H9 (cell line): Measurements from ENCODE around the gene KRT40. TPM values are rescaled to one million over a fixed set of nuclear protein-coding genes. Genes with fewer than 3 reads are reported as not detected.
"Not testable (repeated sequence)": the region's sequence is repeated elsewhere in the genome, so short reads cannot be mapped to it uniquely, and the experiment has no call there.

Experiments used
- DNase-seq: peaks from one replicate; pipeline ENCODE4 v3.0.0-alpha.2; 2017
- H2AFZ ChIP-seq: one replicate; pipeline ENCODE4 v1.6.1; 2013; ENCODE audit warnings: mild to moderate bottlenecking, low read length, control low read depth, moderate library complexity
- H2AK5ac ChIP-seq: 2 replicates; pipeline ENCODE4 v1.6.1; 2013; ENCODE audit warnings: low read length, control low read depth, mixed read lengths; ENCODE audit not compliant: insufficient read length
- H2BK120ac ChIP-seq: one replicate; pipeline ENCODE4 v1.6.1; 2013; ENCODE audit warnings: low read depth, mild to moderate bottlenecking, low read length, control low read depth, inconsistent platforms; ENCODE audit not compliant: poor library complexity, severe bottlenecking
- H2BK12ac ChIP-seq: 2 replicates; pipeline ENCODE4 v1.6.1; 2013; ENCODE audit warnings: low read length, control low read depth, mixed read lengths, low read depth; ENCODE audit not compliant: insufficient read length
- H2BK15ac ChIP-seq: 2 replicates; pipeline ENCODE4 v1.6.1; 2013; ENCODE audit warnings: low read depth, low read length, control low read depth
- H2BK20ac ChIP-seq: one replicate; pipeline ENCODE4 v1.6.1; 2013; ENCODE audit warnings: low read depth, mild to moderate bottlenecking, low read length, control low read depth, inconsistent platforms; ENCODE audit not compliant: poor library complexity, severe bottlenecking
- H2BK5ac ChIP-seq: 2 replicates; pipeline ENCODE4 v1.6.1; 2013; ENCODE audit warnings: low read length, control low read depth, mixed read lengths; ENCODE audit not compliant: insufficient read length
- H3K14ac ChIP-seq: 2 replicates; pipeline ENCODE4 v1.6.1; 2013; ENCODE audit warnings: low read length, control low read depth; ENCODE audit not compliant: insufficient read depth
- H3K18ac ChIP-seq: 2 replicates; pipeline ENCODE4 v1.6.1; 2013; ENCODE audit warnings: low read depth, mild to moderate bottlenecking, mixed read lengths, low read length, control low read depth; ENCODE audit not compliant: insufficient read length
- H3K23ac ChIP-seq: 2 replicates; pipeline ENCODE4 v1.6.1; 2013; ENCODE audit warnings: low read length, control low read depth, mixed read lengths, low read depth; ENCODE audit not compliant: insufficient read length
- H3K23me2 ChIP-seq: 2 replicates; pipeline ENCODE4 v1.6.1; 2013; ENCODE audit warnings: low read depth, mild to moderate bottlenecking, mixed read lengths, low read length, control low read depth; ENCODE audit not compliant: insufficient read length, poor library complexity, severe bottlenecking
- H3K27ac ChIP-seq: 2 replicates; pipeline ENCODE4 v1.5.1; 2013; ENCODE audit warnings: low read length, control low read depth, mixed read lengths, low read depth; ENCODE audit not compliant: insufficient read length
- H3K27me3 ChIP-seq: 2 replicates; pipeline ENCODE4 v1.6.1; 2013; ENCODE audit warnings: low read length, control low read depth, inconsistent platforms; ENCODE audit not compliant: insufficient read depth
- H3K4ac ChIP-seq: 2 replicates; pipeline ENCODE4 v1.6.1; 2013; ENCODE audit warnings: low read depth, mild to moderate bottlenecking, control low read depth, inconsistent platforms, low read length, moderate library complexity
- H3K4me1 ChIP-seq: 2 replicates; pipeline ENCODE4 v1.6.1; 2013; ENCODE audit warnings: low read length, control low read depth, inconsistent platforms; ENCODE audit not compliant: insufficient read depth
- H3K4me2 ChIP-seq: 2 replicates; pipeline ENCODE4 v1.6.1; 2013; ENCODE audit warnings: low read length, control low read depth, mixed read lengths; ENCODE audit not compliant: insufficient read length, insufficient read depth
- H3K56ac ChIP-seq: 2 replicates; pipeline ENCODE4 v1.6.1; 2013; ENCODE audit warnings: low read depth, mild to moderate bottlenecking, mixed read lengths, low read length, control low read depth; ENCODE audit not compliant: insufficient read length
- H3K79me1 ChIP-seq: 2 replicates; pipeline ENCODE4 v1.6.1; 2013; ENCODE audit warnings: low read depth, mild to moderate bottlenecking, moderate library complexity, low read length, control low read depth, inconsistent platforms; ENCODE audit not compliant: insufficient read depth, poor library complexity, severe bottlenecking
- H3K79me2 ChIP-seq: 2 replicates; pipeline ENCODE4 v1.6.1; 2013; ENCODE audit warnings: low read length, control low read depth, inconsistent platforms; ENCODE audit not compliant: insufficient read depth
- H3K9ac ChIP-seq: 2 replicates; pipeline ENCODE4 v1.6.1; 2013; ENCODE audit warnings: low read length, control low read depth, mixed read lengths; ENCODE audit not compliant: insufficient read length; ENCODE audit errors: extremely low read depth
- H3K9me3 ChIP-seq: one replicate; pipeline ENCODE4 v1.6.1; 2013; ENCODE audit warnings: low read depth, low read length, inconsistent platforms; ENCODE audit not compliant: control insufficient read depth
- H3T11ph ChIP-seq: one replicate; pipeline ENCODE4 v1.6.1; 2013; ENCODE audit warnings: mild to moderate bottlenecking, low read length, control low read depth, inconsistent platforms
- H4K20me1 ChIP-seq: one replicate; pipeline ENCODE4 v1.6.1; 2013; ENCODE audit not compliant: control insufficient read depth, insufficient read length, insufficient read depth
- H4K5ac ChIP-seq: 2 replicates; pipeline ENCODE4 v1.6.1; 2013; ENCODE audit warnings: low read depth, mild to moderate bottlenecking, mixed read lengths, low read length, control low read depth; ENCODE audit not compliant: insufficient read length
- H4K8ac ChIP-seq: replicated peaks from 2 replicates; pipeline ENCODE4 v1.6.1; 2013; ENCODE audit warnings: low read length, control low read depth, mixed read lengths, low read depth; ENCODE audit not compliant: insufficient read length
- H4K91ac ChIP-seq: 2 replicates; pipeline ENCODE4 v1.6.1; 2013; ENCODE audit warnings: low read depth, mild to moderate bottlenecking, moderate library complexity, mixed read lengths, low read length, control low read depth; ENCODE audit not compliant: insufficient read length
- H3K27ac Mint-ChIP-seq, 3 experiments: 2 replicates in 2 of 3; 3 replicates in 1 of 3; pipeline ENCODE4 v1.8.0; 2020 to 2021; ENCODE audit warnings: mixed read lengths in 3 of 3, mild to moderate bottlenecking in 1 of 3, moderate library complexity in 1 of 3
- H3K27me3 Mint-ChIP-seq: 2 replicates; pipeline ENCODE4 v1.8.0; 2021; ENCODE audit warnings: low read depth, mild to moderate bottlenecking, moderate library complexity, mixed read lengths
- H3K36me3 Mint-ChIP-seq, 3 experiments: 2 replicates in 2 of 3; 3 replicates in 1 of 3; pipeline ENCODE4 v1.8.0; 2020 to 2021; ENCODE audit warnings: low read depth in 3 of 3, mixed read lengths in 3 of 3; ENCODE audit not compliant: insufficient read depth in 1 of 3
- H3K4me1 Mint-ChIP-seq, 2 experiments: 2 replicates each; pipeline ENCODE4 v1.8.0; 2020; ENCODE audit warnings: mixed read lengths in 2 of 2
- H3K4me3 Mint-ChIP-seq, 2 experiments: 2 replicates in 1 of 2; 3 replicates in 1 of 2; pipeline ENCODE4 v1.8.0; 2020 to 2021; ENCODE audit warnings: mild to moderate bottlenecking in 2 of 2, mixed read lengths in 2 of 2, moderate library complexity in 1 of 2
- H3K9me3 Mint-ChIP-seq, 2 experiments: 2 replicates in 1 of 2; 3 replicates in 1 of 2; pipeline ENCODE4 v1.8.0; 2020; ENCODE audit warnings: mild to moderate bottlenecking in 2 of 2, mixed read lengths in 2 of 2, moderate library complexity in 1 of 2
- CTCF ChIP-seq: fragments of 200-600 bp; sonication (generic); conservative IDR thresholded peaks from 3 replicates; pipeline ENCODE4 v1.8.0; 2021; ENCODE audit warnings: antibody characterized with exemption, mild to moderate bottlenecking
- WGBS: extraction: QIAGEN DNeasy Blood & Tissue Kit; methylation state at CpG from one replicate; pipeline ENCODE4 v1.1.7; 2013; ENCODE audit warnings: missing lambda C conversion rate, low lambda C conversion rate, mixed read lengths; ENCODE audit not compliant: insufficient read length; ENCODE audit errors: extremely low coverage; 5-methylcytosine and 5-hydroxymethylcytosine counted together
- total RNA-seq: library from RNA; stranded (reverse); gene quantifications from 2 replicates; pipeline ENCODE4 v1.2.1, GENCODE V29; 2021

The KRT40 gene
- total RNA-seq, 1 experiment from 2014 or later, result not detected

GRCh38 chr17:41001795-41002194, 17.7 kb upstream of the KRT40 start:
- Mint-ChIP-seq H3K4me3 (no peak overlapping the region), H3K9me3 (no peaks in the 10 kb centered on the region), H3K36me3 (no peaks in the 10 kb centered on the region), H3K27me3 (no peaks in the 10 kb centered on the region; the same call in 1 of the 2 replicates), H3K4me1 (peaks cover 4 to 6% of the 10 kb centered on the region in 2 experiments), H3K27ac (no peak overlapping the region)
- 0 out of 2 replicates have a peak, but pooled peaks cover 3% of the 10 kb centered on the region for H3K4me1 ChIP-seq
- H3K23ac ChIP-seq, result no peak overlapping the region
- no peak overlapping the region for H2AK5ac ChIP-seq
- H3K9me3 ChIP-seq, result no peaks in the 10 kb centered on the region
- H3K4me2 ChIP-seq, result no peak overlapping the region
- no peak overlapping the region for H3T11ph ChIP-seq
- H3K79me2 ChIP-seq, result no peaks in the 10 kb centered on the region
- H2BK20ac ChIP-seq, result no peak overlapping the region
- no peak for DNase-seq
- no peaks in the 10 kb centered on the region for H3K23me2 ChIP-seq
- no peak overlapping the region for H2BK12ac ChIP-seq
- no peaks in the 10 kb centered on the region for H4K20me1 ChIP-seq
- no peak overlapping the region for H2BK120ac ChIP-seq
- WGBS, result no CpG with 5 or more reads among the region's 4 CpGs
- no peak for TF ChIP-seq CTCF
- H3K56ac ChIP-seq, result no peak overlapping the region
- H3K79me1 ChIP-seq, result no peaks in the 10 kb centered on the region
- no peak overlapping the region for H3K9ac ChIP-seq
- H4K5ac ChIP-seq, result no peak overlapping the region
- no peak overlapping the region for H4K91ac ChIP-seq
- no peak overlapping the region for H3K27ac ChIP-seq
- H3K27me3 ChIP-seq, result no peaks in the 10 kb centered on the region
- H3K4ac ChIP-seq, result no peak overlapping the region
- no peak overlapping the region for H3K14ac ChIP-seq
- no peak overlapping the region for H2BK5ac ChIP-seq
- H3K18ac ChIP-seq, result no peak overlapping the region
- H2AFZ ChIP-seq, result no peak overlapping the region
- no peak overlapping the region for H4K8ac ChIP-seq
- H2BK15ac ChIP-seq, result no peak overlapping the region

- H3K36me3 Mint-ChIP-seq, H3K4me1 Mint-ChIP-seq: not testable (repeated sequence)
These were observed 15.4 kb upstream of the KRT40 start, which contains the start of gene KRTAP3-2 for GRCh38 chr17:40999563-40999962. KRTAP3-2 (minus strand) TSS chr17:40999906; CDS start chr17:40999853, 53 bp downstream.

More at GRCh38 chr17:40999563-40999962, 15.4 kb upstream of the KRT40 start, which contains the start of gene KRTAP3-2:
- not testable (repeated sequence) for H3K56ac ChIP-seq, H4K5ac ChIP-seq, H3K79me2 ChIP-seq, H3K4ac ChIP-seq, H4K91ac ChIP-seq, H3K4me1 ChIP-seq, DNase-seq, H4K8ac ChIP-seq, H2BK12ac ChIP-seq, H3T11ph ChIP-seq, H3K18ac ChIP-seq, H3K9me3 Mint-ChIP-seq, H3K27ac Mint-ChIP-seq, H3K27me3 Mint-ChIP-seq, H2BK5ac ChIP-seq, H2BK15ac ChIP-seq, H2AFZ ChIP-seq, H3K79me1 ChIP-seq, H3K9ac ChIP-seq, H3K27ac ChIP-seq, H2AK5ac ChIP-seq, H3K27me3 ChIP-seq, H3K23me2 ChIP-seq, H3K14ac ChIP-seq, H4K20me1 ChIP-seq, H2BK120ac ChIP-seq, H3K9me3 ChIP-seq, H3K4me3 Mint-ChIP-seq, H3K23ac ChIP-seq, H3K4me2 ChIP-seq, H2BK20ac ChIP-seq
- WGBS, result no CpG with 5 or more reads among the region's 6 CpGs
